Neuron (in vitro differentiated cells): Measurements from ENCODE around the gene DYNC1I2.

ENCODE experiments used
- H2AFZ ChIP-seq: one replicate; pipeline ENCODE4 v1.6.1; 2013; ENCODE audit warnings: low read depth, mild to moderate bottlenecking, inconsistent platforms, low read length, moderate library complexity
- H3K27me3 ChIP-seq: one replicate; pipeline ENCODE4 v1.6.1; 2013; ENCODE audit warnings: low read length; ENCODE audit not compliant: insufficient read depth
- H3K36me3 ChIP-seq: one replicate; pipeline ENCODE4 v1.6.1; 2013; ENCODE audit warnings: low read length; ENCODE audit not compliant: insufficient read depth
- H3K4me1 ChIP-seq: one replicate; pipeline ENCODE4 v1.6.1; 2013; ENCODE audit warnings: low read length; ENCODE audit not compliant: insufficient read depth
- H3K4me3 ChIP-seq: 2 replicates; pipeline ENCODE4 v1.5.1; 2013; ENCODE audit warnings: mild to moderate bottlenecking, low read length, moderate library complexity
- H3K9me3 ChIP-seq: one replicate; pipeline ENCODE4 v1.6.1; 2013; ENCODE audit warnings: low read length

Gene DYNC1I2

DNA sequence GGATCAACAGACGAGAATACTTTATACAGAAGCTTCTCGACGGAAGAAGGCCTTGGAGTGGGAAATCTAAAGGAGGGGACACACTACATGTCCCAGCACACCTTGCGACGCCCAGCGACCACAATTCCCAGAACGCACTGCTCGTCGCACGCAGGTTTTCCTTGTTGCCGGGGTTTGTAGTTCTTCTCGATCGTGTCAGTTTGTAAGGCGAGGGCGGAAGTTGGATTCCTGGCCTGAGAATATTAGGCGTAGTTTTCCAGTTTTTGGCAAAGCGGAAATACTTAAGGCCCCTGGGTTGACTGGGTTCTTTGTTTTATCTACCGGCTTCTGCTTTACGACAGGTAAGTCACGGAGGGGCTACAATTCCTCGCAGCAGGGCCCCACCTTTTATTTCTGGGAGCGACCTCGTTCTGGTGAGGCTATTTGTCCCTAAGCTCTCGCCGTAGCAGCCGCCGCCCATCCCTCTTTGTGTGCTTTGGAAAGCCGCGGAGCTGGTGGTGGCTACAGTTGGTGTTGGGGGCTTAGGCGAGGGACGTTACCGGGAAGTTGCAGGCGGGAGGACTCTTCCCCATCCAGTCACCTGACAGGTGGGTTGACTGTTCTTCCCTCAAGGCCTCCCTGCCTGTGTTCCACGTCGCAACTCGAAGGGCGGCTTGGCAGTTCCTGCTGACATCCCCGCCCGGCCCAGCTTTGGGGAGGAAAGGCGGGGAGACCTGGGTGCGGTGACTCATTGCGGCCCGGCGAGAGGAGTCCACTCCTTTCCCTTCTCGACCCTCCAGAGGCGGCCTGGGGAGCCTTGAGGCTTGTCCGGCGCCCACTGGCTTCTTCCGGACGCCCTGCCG, at the start of gene DYNC1I2:
TSS of gene DYNC1I2 (plus strand) at position 183 of the 842 bp plus-strand sequence. CDS start 2,687 bp downstream, outside the sequence.
- Histone ChIP-seq H3K4me1 (peaks cover 4% of the 10 kb centered on the region), H3K27me3 (peaks cover 12% of the 10 kb centered on the region), H3K9me3 (no peaks in the 10 kb centered on the region), H3K4me3 (peak within 1 kb of the TSS; percentile 84), H3K36me3 (peaks cover 21% of the 10 kb centered on the region), H2AFZ (peak within 1 kb of the TSS; percentile 79)

DNA sequence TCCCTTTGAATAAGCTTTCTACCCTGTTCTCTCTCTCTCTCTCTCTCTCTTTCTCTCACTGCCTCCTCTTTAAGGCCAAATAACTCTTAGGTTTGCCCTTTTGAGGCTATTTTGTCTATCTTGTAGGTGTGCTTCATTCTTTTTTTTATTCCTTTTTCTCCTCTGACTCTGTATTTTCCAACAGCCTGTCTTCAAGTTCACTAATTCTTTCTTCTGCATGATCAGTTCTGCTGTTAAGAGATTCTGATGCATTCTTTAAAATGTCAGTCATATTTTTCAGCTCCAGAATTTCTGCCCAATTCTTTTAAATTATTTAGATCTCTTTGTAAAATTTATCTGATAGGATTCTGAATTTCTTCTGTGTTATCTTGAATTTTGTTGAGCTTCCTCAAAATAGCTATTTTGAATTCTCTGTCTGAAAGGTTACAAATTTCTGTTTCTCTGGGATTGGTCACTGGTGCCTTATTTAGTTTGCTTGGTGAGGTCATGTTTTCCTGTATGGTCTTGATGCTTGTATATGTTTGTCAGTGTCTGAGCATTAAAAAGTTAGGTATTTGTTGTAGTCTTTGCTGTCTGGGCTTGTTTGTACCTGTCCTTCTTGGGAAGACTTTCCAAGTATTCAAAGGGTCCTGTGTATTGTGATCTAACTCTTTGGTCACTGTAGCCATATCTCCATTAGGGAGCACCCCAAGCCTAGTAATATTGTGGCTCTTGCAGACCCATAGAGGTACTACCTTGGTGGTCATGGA, 35.4 kb upstream of the DYNC1I2 start:
- peaks cover 5% of the 10 kb centered on the region for H3K27me3 ChIP-seq
- H3K36me3 ChIP-seq = no peaks in the 10 kb centered on the region
- no peak overlapping the region for H3K4me3 ChIP-seq
- no peak overlapping the region for H2AFZ ChIP-seq
- no peaks in the 10 kb centered on the region for H3K9me3 ChIP-seq
- H3K4me1 ChIP-seq = no peaks in the 10 kb centered on the region

DNA sequence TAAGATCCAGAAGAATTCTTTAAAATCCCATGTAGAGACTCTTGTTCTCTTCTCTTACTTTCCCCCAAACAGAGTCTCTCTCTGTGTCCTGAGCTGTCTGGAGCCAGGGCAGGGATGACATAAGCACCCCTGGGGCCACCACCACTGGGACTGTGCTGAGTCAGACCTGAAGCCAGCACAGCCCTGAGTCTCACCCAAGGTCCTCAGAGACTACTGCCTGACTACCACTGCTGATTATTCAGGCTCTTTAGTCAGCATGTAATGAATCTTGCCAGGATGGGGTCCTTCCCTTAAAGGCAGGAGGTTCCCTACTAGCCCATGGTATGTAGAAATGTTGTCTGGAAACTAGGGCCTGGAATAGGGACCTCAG, 34.9 kb upstream of the DYNC1I2 start:
- H3K36me3 ChIP-seq = no peaks in the 10 kb centered on the region
- no peak overlapping the region for H2AFZ ChIP-seq
- no peaks in the 10 kb centered on the region for H3K4me1 ChIP-seq
- no peak overlapping the region for H3K4me3 ChIP-seq
- no peaks in the 10 kb centered on the region for H3K9me3 ChIP-seq
- peaks cover 5% of the 10 kb centered on the region for H3K27me3 ChIP-seq

DNA sequence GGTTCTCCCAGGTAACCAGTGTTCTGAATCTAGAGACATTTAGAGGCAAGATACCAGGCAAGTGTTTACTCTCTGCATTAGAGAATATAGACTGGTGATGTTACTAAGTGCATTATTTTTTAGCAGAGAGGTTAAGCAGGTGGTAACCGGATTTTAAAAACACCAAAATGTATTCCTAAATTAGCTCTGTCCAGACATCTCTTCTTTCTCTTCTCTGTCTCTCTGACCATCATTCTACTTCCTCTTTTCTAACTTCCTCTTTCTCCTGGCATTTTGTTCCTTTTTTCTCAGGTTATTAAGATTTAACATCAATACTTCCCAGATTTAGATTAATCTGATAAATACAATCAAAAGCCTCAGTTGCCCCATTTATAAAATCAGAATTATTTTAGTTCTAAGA, 31.7 kb upstream of the DYNC1I2 start:
- Histone ChIP-seq H3K27me3 (peaks cover 5% of the 10 kb centered on the region), H3K9me3 (no peaks in the 10 kb centered on the region), H3K36me3 (no peaks in the 10 kb centered on the region), H3K4me3 (no peak overlapping the region), H2AFZ (no peak overlapping the region), H3K4me1 (peaks cover 3% of the 10 kb centered on the region)

DNA sequence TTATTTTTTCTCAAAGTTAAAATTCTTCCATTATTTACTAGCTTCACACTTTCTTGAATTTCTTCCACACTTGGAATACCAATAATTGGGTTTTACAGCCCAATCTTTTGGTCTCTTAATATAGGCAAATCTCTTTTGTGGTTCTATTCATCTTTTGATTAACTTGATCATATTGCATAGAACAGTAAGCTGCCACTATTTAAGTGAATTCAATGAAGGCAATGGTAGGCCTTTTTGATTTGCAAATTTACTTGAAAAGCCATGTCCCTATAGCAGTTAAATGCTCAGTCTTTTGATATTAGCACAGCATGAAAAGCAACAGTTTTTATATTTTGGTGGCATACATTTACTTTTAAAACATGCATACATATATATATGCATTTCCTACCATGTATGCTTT, 20.2 kb upstream of the DYNC1I2 start:
- peaks cover 16% of the 10 kb centered on the region for H3K27me3 ChIP-seq

DNA sequence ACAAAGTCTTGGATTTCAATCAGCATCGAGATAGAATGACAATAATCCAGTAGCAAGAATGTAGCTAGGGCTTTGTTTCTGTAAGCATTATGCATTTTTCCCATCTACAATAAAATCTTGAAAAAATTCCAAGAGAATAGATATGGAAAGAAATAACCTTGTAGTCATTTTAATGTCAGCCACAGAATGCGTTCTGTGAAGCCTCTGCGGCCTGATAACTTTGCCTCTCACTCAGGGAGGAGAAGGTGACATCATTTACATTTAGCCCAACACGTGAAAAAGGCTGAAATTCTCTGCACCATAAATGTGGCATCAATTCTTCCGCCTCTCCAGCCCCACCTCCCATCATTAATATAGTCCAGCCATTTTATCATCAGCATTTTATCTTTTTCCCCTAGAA, 19.1 kb upstream of the DYNC1I2 start:
- Histone ChIP-seq H2AFZ (peak overlapping the region; percentile 67), H3K4me3 (no peak overlapping the region), H3K9me3 (no peaks in the 10 kb centered on the region), H3K4me1 (peaks cover 27% of the 10 kb centered on the region), H3K27me3 (peaks cover 20% of the 10 kb centered on the region), H3K36me3 (no peaks in the 10 kb centered on the region)

More for the DNA sequence above, 20.2 kb upstream of the DYNC1I2 start:
- Histone ChIP-seq H3K36me3 (no peaks in the 10 kb centered on the region), H2AFZ (no peak overlapping the region), H3K4me1 (peaks cover 28% of the 10 kb centered on the region), H3K9me3 (no peaks in the 10 kb centered on the region), H3K4me3 (no peak overlapping the region)

DNA sequence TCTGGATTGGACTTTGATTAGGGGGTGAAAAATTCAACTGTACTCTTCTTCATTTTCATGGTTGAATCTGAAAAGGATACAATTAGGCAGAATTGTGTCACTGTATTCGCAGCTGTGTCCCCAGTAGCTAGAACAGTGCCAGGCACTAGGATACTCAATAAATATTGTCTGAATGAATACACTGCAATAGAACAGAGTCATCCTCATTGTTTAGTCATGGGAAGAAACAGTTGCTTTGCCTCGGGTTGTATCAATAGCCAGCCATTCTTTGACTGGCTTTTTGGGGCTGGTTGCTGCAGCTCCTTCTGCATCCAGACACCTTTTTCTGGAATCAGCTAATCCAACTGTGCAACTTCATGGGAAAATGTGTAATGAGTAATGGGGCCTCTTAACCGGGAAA, 18.1 kb upstream of the DYNC1I2 start:
- Histone ChIP-seq H3K4me3 (no peak overlapping the region), H3K4me1 (peaks cover 27% of the 10 kb centered on the region), H3K27me3 (peaks cover 20% of the 10 kb centered on the region), H3K9me3 (no peaks in the 10 kb centered on the region), H3K36me3 (no peaks in the 10 kb centered on the region), H2AFZ (no peak overlapping the region)

DNA sequence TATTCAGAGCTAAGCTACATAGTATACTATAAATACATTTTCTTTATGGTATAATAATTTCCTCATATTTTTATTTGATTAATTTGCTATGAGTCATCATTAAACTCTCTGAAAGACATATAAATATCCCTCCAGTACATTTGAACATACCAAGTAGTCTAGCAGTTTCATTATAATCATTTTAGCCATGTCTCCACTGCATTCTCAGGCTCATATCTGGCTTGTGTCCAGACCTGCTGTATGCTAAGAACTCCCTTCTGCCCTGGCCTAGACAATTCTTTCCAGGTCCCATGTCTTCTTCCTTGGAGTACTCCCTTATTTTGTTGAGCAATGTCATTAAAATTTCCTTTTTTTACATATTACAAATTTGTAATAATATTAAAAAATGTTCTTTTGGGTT, 16.6 kb upstream of the DYNC1I2 start:
- no peaks in the 10 kb centered on the region for H3K9me3 ChIP-seq
- H2AFZ ChIP-seq = no peak overlapping the region
- H3K36me3 ChIP-seq = no peaks in the 10 kb centered on the region
- peaks cover 27% of the 10 kb centered on the region for H3K4me1 ChIP-seq
- H3K27me3 ChIP-seq = peaks cover 20% of the 10 kb centered on the region
- no peak overlapping the region for H3K4me3 ChIP-seq

DNA sequence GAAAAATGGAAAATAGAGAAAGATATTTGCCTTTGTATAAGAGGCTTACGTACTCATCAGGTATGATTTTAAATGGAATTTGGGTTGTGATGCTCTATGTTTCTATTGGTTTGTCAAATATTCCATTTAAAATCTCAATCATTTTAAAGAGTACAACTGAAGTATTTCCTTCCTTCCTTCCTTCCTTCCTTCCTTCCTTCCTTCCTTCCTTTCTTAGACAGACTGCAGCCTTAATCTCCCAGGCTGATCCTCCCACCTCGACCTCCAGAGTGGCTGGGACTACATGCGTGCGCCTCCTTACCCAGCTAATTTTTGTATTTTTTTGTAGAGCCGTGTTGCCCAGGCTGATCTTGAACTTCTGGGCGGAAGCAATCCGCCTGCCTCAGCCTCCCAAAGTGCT, 15.4 kb upstream of the DYNC1I2 start:
- no peaks in the 10 kb centered on the region for H3K9me3 ChIP-seq
- H3K36me3 ChIP-seq = no peaks in the 10 kb centered on the region
- H3K4me3 ChIP-seq = no peak overlapping the region
- H3K4me1 ChIP-seq = peaks cover 30% of the 10 kb centered on the region
- peaks cover 20% of the 10 kb centered on the region for H3K27me3 ChIP-seq
- no peak overlapping the region for H2AFZ ChIP-seq

DNA sequence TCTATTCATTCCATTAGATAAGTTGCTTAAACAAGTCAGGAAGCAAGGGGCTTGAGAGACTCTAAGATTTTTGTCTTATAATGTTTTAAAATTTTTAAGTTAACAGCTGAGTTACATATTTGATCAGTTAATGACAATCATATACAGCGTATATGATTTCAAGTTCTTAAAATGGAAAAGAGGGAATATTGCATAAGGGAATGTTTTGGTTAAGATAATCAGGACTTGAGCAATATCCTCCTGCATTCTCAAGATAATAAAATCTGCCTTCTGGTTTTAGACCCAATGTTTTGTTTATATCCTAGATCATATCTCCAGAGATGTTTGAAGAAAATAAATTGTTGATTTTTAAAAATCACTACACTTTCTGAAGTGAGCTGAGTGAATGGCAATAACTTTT, 13.4 kb upstream of the DYNC1I2 start:
- Histone ChIP-seq H3K4me3 (no peak overlapping the region), H3K27me3 (peaks cover 20% of the 10 kb centered on the region), H3K36me3 (no peaks in the 10 kb centered on the region), H3K4me1 (peaks cover 10% of the 10 kb centered on the region), H3K9me3 (no peaks in the 10 kb centered on the region), H2AFZ (no peak overlapping the region)

DNA sequence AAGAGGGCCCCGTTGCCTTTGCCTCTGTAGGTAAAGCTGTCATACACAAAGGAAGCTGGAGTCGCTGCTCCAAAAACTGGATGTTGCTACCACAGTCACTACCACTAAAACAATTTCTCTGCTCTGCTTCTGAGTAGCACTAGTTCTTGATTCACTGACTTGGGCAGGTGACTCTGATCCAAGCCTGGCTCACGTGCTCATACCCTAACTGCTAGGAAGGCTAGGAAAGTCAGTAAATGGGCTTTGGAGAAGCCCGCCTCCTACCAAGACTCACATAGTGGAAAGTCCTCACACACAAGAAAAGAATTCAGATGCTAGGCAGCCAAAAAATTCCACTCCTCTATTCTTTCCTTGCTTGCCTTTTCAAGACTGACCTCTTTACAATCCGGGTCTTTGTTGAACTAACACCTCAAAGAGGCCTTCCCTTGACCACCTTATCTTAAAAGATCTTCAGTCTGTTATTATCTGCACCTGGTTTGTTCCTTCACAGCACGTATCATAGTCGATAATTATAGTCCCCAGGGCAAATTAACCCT, 11.4 kb upstream of the DYNC1I2 start:
- Histone ChIP-seq H3K27me3 (peaks cover 18% of the 10 kb centered on the region), H3K9me3 (no peaks in the 10 kb centered on the region), H3K4me1 (peaks cover 4% of the 10 kb centered on the region), H3K4me3 (no peak overlapping the region), H3K36me3 (no peaks in the 10 kb centered on the region), H2AFZ (no peak overlapping the region)

DNA sequence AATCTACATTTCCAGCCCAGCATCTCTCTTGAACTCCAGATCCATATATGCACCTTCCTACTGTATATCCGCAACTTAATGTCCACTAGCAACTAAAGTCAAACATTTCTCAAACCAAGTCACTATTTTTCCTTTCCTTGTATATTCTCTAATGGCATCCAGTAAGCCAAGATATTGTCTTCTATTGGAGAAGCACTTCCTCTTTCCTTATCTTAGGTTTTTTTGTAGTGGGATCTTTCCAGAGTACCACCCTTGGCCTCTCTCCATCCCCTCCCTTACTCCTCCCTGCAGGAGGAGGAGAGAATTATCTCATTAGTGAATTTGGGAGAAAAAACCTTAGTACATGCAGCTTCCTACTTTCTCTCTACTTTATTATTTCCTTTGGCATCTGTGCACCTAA, 8.7 kb upstream of the DYNC1I2 start:
- H3K4me1 ChIP-seq = peaks cover 4% of the 10 kb centered on the region
- H3K4me3 ChIP-seq = no peak overlapping the region
- no peaks in the 10 kb centered on the region for H3K9me3 ChIP-seq
- no peak overlapping the region for H2AFZ ChIP-seq
- H3K36me3 ChIP-seq = no peaks in the 10 kb centered on the region
- peaks cover 4% of the 10 kb centered on the region for H3K27me3 ChIP-seq

DNA sequence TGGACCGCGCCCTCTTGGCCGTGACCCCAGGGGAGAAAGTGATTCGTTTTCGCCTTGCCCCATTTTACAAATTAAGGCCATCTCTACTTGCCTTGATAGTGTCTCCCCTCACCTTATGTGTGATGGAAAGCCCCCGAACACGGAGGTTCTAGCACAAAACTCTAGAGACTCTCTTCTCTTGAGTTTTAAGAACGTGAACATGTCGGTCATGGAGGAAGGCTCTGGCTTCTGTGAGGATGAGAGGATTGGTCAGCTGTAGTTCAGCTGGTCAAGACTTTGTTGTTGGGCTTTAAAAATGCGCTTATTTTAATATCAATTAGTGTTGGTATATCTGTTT, 828 bp downstream of the DYNC1I2 start:
- Histone ChIP-seq H3K27me3 (peaks cover 8% of the 10 kb centered on the region), H2AFZ (peak overlapping the region; percentile 79), H3K4me1 (peaks cover 4% of the 10 kb centered on the region), H3K36me3 (peaks cover 27% of the 10 kb centered on the region), H3K4me3 (peak overlapping the region; percentile 84), H3K9me3 (no peaks in the 10 kb centered on the region)
